MM.1S (cell line): ENCODE results near the gene C1orf210.

ENCODE experiments used
- DNase-seq: peaks from one replicate; pipeline ENCODE4 v3.0.0-alpha.2; 2015
- H2AFZ ChIP-seq: fragments of 300-600 bp; sonication (generic); 2 replicates; pipeline ENCODE4 v1.6.0; 2016; ENCODE audit warnings: antibody characterized with exemption, low read length
- H3F3A ChIP-seq: fragments of 300-600 bp; sonication (generic); 2 replicates; pipeline ENCODE4 v1.6.1; 2016; ENCODE audit warnings: mild to moderate bottlenecking, antibody characterized with exemption, low read length, moderate library complexity, mixed read lengths; ENCODE audit not compliant: insufficient read depth
- H3K27ac ChIP-seq: fragments of 300-600 bp; sonication (generic); 2 replicates; pipeline ENCODE4 v1.5.1; 2016; ENCODE audit warnings: mild to moderate bottlenecking, low read length
- H3K27me3 ChIP-seq: fragments of 300-600 bp; sonication (generic); replicated peaks from 2 replicates; pipeline ENCODE4 v1.6.0; 2016; ENCODE audit warnings: low read length; ENCODE audit not compliant: insufficient read depth
- H3K36me3 ChIP-seq: fragments of 300-600 bp; sonication (generic); replicated peaks from 2 replicates; pipeline ENCODE4 v1.6.1; 2016; ENCODE audit warnings: mild to moderate bottlenecking, low read length, mixed read lengths; ENCODE audit not compliant: insufficient read depth
- H3K4me1 ChIP-seq: fragments of 300-600 bp; sonication (generic); 2 replicates; pipeline ENCODE4 v1.6.1; 2016; ENCODE audit warnings: low read length, mixed read lengths
- H3K4me2 ChIP-seq: fragments of 300-600 bp; sonication (generic); 2 replicates; pipeline ENCODE4 v1.6.0; 2016; ENCODE audit warnings: low read depth, low read length
- H3K4me3 ChIP-seq: fragments of 300-600 bp; sonication (generic); 2 replicates; pipeline ENCODE4 v1.5.1; 2016; ENCODE audit warnings: low read length, mixed read lengths
- H3K79me2 ChIP-seq: fragments of 300-600 bp; sonication (generic); 2 replicates; pipeline ENCODE4 v1.6.1; 2016; ENCODE audit warnings: mixed run types, low read length, mixed read lengths
- H3K9ac ChIP-seq: fragments of 300-600 bp; sonication (generic); 2 replicates; pipeline ENCODE4 v1.6.1; 2016; ENCODE audit warnings: low read length, mixed read lengths
- H3K9me2 ChIP-seq: fragments of 300-600 bp; sonication (generic); replicated peaks from 2 replicates; pipeline ENCODE4 v1.6.1; 2016; ENCODE audit warnings: mild to moderate bottlenecking, low read length, mixed read lengths; ENCODE audit not compliant: insufficient read depth
- H3K9me3 ChIP-seq: fragments of 300-600 bp; sonication (generic); replicated peaks from 2 replicates; pipeline ENCODE4 v1.6.1; 2016; ENCODE audit warnings: mild to moderate bottlenecking, low read length, mixed read lengths; ENCODE audit not compliant: insufficient read depth
- H4K20me1 ChIP-seq: fragments of 300-600 bp; sonication (generic); 2 replicates; pipeline ENCODE4 v1.6.1; 2016; ENCODE audit warnings: mild to moderate bottlenecking, low read length, moderate library complexity, mixed read lengths; ENCODE audit not compliant: insufficient read depth
- EZH2 ChIP-seq: fragments of 300-600 bp; sonication (generic); optimal IDR thresholded peaks from 2 replicates; pipeline ENCODE3; 2017; ENCODE audit warnings: low read depth, mild to moderate bottlenecking, antibody characterized with exemption, low read length, mixed read lengths
- EZH2phosphoT487 ChIP-seq: fragments of 300-600 bp; sonication (generic); IDR thresholded peaks from 2 replicates; pipeline ENCODE4 v1.6.1; 2018; ENCODE audit warnings: antibody characterized with exemption, low read length
- TF ChIP-seq, protein P1 (sequence below): fragments of 300-600 bp; sonication (generic); IDR thresholded peaks from 2 replicates; pipeline ENCODE4 v1.5.1; 2016; ENCODE audit warnings: antibody characterized with exemption, low read length, mixed read lengths

C1orf210 gene

DNA sequence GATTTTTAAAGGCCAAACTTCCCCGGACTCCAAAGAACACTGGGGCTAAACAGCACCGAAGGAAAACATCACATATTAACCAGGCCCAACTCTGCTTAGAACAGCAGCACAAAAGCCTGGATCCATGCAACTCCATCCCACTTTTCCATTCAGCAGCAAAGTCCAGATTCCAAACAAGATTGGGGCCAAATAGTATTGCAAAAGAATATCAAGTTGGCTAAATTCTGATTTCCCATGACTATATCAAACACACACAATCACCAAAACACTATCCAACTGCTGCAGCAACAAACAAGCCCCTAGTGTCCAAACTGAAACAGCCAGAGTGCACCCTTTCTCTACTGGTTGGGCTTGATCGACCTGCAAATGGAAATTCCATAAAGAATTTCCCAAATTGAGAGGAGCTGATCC, 35.0 kb downstream of the C1orf210 start:
- Histone ChIP-seq H3K79me2 (no peaks in the 10 kb centered on the region), H3K4me2 (no peak overlapping the region), H3K9ac (no peak overlapping the region), H3F3A (no peaks in the 10 kb centered on the region), H3K27ac (no peak overlapping the region), H4K20me1 (no peaks in the 10 kb centered on the region), H3K9me3 (no peaks in the 10 kb centered on the region), H3K4me1 (no peaks in the 10 kb centered on the region), H3K27me3 (no peaks in the 10 kb centered on the region), H3K9me2 (no peaks in the 10 kb centered on the region), H3K36me3 (no peaks in the 10 kb centered on the region), H2AFZ (no peak overlapping the region), H3K4me3 (no peak overlapping the region)
- DNase-seq: no peak
- TF ChIP-seq, protein P1, sequence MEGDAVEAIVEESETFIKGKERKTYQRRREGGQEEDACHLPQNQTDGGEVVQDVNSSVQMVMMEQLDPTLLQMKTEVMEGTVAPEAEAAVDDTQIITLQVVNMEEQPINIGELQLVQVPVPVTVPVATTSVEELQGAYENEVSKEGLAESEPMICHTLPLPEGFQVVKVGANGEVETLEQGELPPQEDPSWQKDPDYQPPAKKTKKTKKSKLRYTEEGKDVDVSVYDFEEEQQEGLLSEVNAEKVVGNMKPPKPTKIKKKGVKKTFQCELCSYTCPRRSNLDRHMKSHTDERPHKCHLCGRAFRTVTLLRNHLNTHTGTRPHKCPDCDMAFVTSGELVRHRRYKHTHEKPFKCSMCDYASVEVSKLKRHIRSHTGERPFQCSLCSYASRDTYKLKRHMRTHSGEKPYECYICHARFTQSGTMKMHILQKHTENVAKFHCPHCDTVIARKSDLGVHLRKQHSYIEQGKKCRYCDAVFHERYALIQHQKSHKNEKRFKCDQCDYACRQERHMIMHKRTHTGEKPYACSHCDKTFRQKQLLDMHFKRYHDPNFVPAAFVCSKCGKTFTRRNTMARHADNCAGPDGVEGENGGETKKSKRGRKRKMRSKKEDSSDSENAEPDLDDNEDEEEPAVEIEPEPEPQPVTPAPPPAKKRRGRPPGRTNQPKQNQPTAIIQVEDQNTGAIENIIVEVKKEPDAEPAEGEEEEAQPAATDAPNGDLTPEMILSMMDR: no peak
- TF ChIP-seq EZH2phosphoT487 (no peak), EZH2 (no peak)

DNA sequence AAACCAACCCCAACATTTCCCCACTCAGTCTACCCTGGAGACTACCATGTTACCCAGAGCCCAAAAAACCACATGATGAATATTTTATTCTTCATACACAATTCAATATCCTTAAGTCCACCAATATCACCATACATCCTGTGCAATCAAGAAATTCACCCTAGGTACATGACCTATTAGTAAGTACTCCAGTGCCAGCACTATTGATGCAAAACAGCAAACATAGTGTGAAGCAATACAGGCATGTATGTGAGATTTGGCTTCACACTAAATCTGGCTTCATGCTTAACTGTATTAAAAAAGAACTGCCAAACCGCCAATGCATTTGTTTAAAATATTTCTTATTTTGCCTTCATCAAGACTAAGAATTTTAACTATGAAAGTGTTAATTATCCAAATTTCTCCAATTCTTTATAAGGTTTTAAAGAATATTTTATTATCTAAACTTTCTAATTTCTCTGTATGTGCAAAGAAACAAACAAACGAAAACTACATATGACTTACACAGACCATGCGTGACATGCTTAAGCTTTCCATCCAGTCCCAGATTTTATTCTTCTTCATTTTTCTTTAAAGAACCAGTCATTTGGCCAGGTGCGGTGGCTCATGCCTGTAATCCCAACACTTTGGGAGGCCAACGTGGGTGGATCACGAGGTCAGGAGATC, 38.0 kb downstream of the C1orf210 start:
- no peak for TF ChIP-seq EZH2phosphoT487
- TF ChIP-seq, protein P1: no peak
- TF ChIP-seq EZH2: no peak
- no peak overlapping the region for H2AFZ ChIP-seq
- no peaks in the 10 kb centered on the region for H4K20me1 ChIP-seq
- DNase-seq: no peak
- H3K36me3 ChIP-seq: no peaks in the 10 kb centered on the region
- no peak overlapping the region for H3K4me3 ChIP-seq
- no peaks in the 10 kb centered on the region for H3F3A ChIP-seq
- H3K27ac ChIP-seq: no peak overlapping the region
- no peak overlapping the region for H3K9ac ChIP-seq
- H3K4me1 ChIP-seq: no peaks in the 10 kb centered on the region
- no peaks in the 10 kb centered on the region for H3K79me2 ChIP-seq
- no peaks in the 10 kb centered on the region for H3K9me2 ChIP-seq
- H3K27me3 ChIP-seq: no peaks in the 10 kb centered on the region
- no peak overlapping the region for H3K4me2 ChIP-seq
- H3K9me3 ChIP-seq: no peaks in the 10 kb centered on the region

DNA sequence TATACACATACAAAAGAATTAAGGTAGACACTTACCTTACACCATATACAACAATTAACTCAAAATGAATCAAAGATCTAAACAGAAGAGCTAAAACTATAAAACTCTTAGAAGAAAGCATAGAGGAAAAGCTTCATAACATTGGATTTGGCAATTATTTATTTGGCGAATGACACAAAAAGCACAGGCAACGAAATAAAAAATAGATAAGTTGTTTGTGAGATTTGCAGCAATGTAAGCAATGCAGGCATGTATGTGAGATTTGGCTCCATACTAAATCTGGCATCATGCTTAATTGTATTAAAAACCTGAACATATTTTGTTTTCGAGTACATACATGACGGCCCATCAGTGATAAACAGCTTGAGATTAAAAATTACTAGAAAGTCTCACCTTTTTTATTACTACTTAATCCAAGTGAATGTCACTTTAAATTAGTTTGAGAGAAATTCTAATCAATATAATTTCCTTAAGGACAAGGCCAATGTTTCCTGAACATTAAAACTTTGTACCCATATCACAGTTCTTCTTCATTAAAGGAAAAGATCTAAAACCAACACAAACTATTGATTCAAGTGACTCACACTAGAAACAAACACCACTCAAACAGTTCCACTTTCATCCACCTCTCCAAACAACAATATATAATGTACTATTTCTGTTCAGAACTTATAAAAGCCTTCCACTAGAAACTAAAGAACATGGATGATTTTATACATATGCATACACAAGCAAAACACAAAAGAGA, 38.7 kb downstream of the C1orf210 start:
- no peak overlapping the region for H3K9ac ChIP-seq
- no peak overlapping the region for H3K4me3 ChIP-seq
- no peaks in the 10 kb centered on the region for H3F3A ChIP-seq
- H3K79me2 ChIP-seq: no peaks in the 10 kb centered on the region
- H3K27me3 ChIP-seq: no peaks in the 10 kb centered on the region
- no peaks in the 10 kb centered on the region for H4K20me1 ChIP-seq
- no peaks in the 10 kb centered on the region for H3K9me3 ChIP-seq
- no peaks in the 10 kb centered on the region for H3K4me1 ChIP-seq
- DNase-seq: no peak
- TF ChIP-seq EZH2: no peak
- TF ChIP-seq, protein P1: no peak
- no peak for TF ChIP-seq EZH2phosphoT487
- no peak overlapping the region for H2AFZ ChIP-seq
- H3K9me2 ChIP-seq: no peaks in the 10 kb centered on the region
- no peaks in the 10 kb centered on the region for H3K36me3 ChIP-seq
- H3K4me2 ChIP-seq: no peak overlapping the region
- H3K27ac ChIP-seq: no peak overlapping the region
